ENCODE measurements around the gene C14orf119.

Gene C14orf119

GRCh38 chr14:23137813-23138535 is 42.7 kb downstream of the C14orf119 start:
- H3K4me2 ChIP-seq (ENCODE audit: low read length) = no peak overlapping the region
- H3K27ac ChIP-seq (ENCODE audit: low read depth, low read length) = no peak overlapping the region
- H3K9me3 ChIP-seq (ENCODE audit: control insufficient read depth, insufficient read depth, low read length) = no peaks in the 10 kb centered on the region
- H3F3A ChIP-seq (ENCODE audit: control insufficient read depth, insufficient read depth) = no peaks in the 10 kb centered on the region
- no peaks in the 10 kb centered on the region for H3K9me2 ChIP-seq (replicated peaks; ENCODE audit: control insufficient read depth, low read length)
- H3K4me1 ChIP-seq (ENCODE audit: control insufficient read depth, low read length) = peaks cover 7% of the 10 kb centered on the region
- no peaks in the 10 kb centered on the region for H3K79me2 ChIP-seq (ENCODE audit: control insufficient read depth, low read length)
- no peaks in the 10 kb centered on the region for H3K36me3 ChIP-seq (ENCODE audit: control insufficient read depth, low read length)
- no peak for TF ChIP-seq EZH2phosphoT487 (IDR thresholded peaks at IDR 0.05; ENCODE audit: borderline replicate concordance, low read length)
- TF ChIP-seq CTCF (IDR thresholded peaks at IDR 0.05; ENCODE audit: low read depth, low read length, poor library complexity, severe bottlenecking) = no peak
- H3K4me3 ChIP-seq (ENCODE audit: low read length) = no peak overlapping the region
- H3K27me3 ChIP-seq (ENCODE audit: control insufficient read depth, low read length) = 0 out of 2 replicates have a peak, but pooled peaks cover 4% of the 10 kb centered on the region
- H4K20me1 ChIP-seq (ENCODE audit: control insufficient read depth, insufficient read depth, low read depth, low read length) = no peaks in the 10 kb centered on the region

GRCh38 chr14:23139874-23140273 is 44.6 kb downstream of the C14orf119 start:
- H3K4me3 ChIP-seq (ENCODE audit: low read length) = no peak overlapping the region
- H3K27me3 ChIP-seq (ENCODE audit: control insufficient read depth, low read length) = peaks cover 12% of the 10 kb centered on the region; the same call in 1 of the 2 replicates
- H4K20me1 ChIP-seq (ENCODE audit: control insufficient read depth, insufficient read depth, low read depth, low read length) = no peaks in the 10 kb centered on the region
- no peaks in the 10 kb centered on the region for H3K36me3 ChIP-seq (ENCODE audit: control insufficient read depth, low read length)
- no peak overlapping the region for H3K27ac ChIP-seq (ENCODE audit: low read depth, low read length)
- no peaks in the 10 kb centered on the region for H3K9me3 ChIP-seq (ENCODE audit: control insufficient read depth, insufficient read depth, low read length)
- H3K4me1 ChIP-seq (ENCODE audit: control insufficient read depth, low read length) = no peaks in the 10 kb centered on the region
- no peaks in the 10 kb centered on the region for H3F3A ChIP-seq (ENCODE audit: control insufficient read depth, insufficient read depth)
- H3K4me2 ChIP-seq (ENCODE audit: low read length) = no peak overlapping the region
- no peaks in the 10 kb centered on the region for H3K79me2 ChIP-seq (ENCODE audit: control insufficient read depth, low read length)
- no peak for TF ChIP-seq EZH2phosphoT487 (IDR thresholded peaks at IDR 0.05; ENCODE audit: borderline replicate concordance, low read length)
- TF ChIP-seq CTCF (IDR thresholded peaks at IDR 0.05; ENCODE audit: low read depth, low read length, poor library complexity, severe bottlenecking) = no peak
- no peaks in the 10 kb centered on the region for H3K9me2 ChIP-seq (replicated peaks; ENCODE audit: control insufficient read depth, low read length)

- Histone ChIP-seq H3K9me2 (replicated peaks; ENCODE audit: control insufficient read depth, low read length) (no peaks in the 10 kb centered on the region), H3K79me2 (ENCODE audit: control insufficient read depth, low read length) (no peaks in the 10 kb centered on the region), H3K4me2 (ENCODE audit: low read length) (no peak overlapping the region), H3K4me3 (ENCODE audit: low read length) (no peak overlapping the region), H3K36me3 (ENCODE audit: control insufficient read depth, low read length) (no peaks in the 10 kb centered on the region), H3K27me3 (ENCODE audit: control insufficient read depth, low read length) (peaks cover 12% of the 10 kb centered on the region; the same call in 1 of the 2 replicates), H3K9me3 (ENCODE audit: control insufficient read depth, insufficient read depth, low read length) (no peaks in the 10 kb centered on the region), H3F3A (ENCODE audit: control insufficient read depth, insufficient read depth) (no peaks in the 10 kb centered on the region), H4K20me1 (ENCODE audit: control insufficient read depth, insufficient read depth, low read depth, low read length) (no peaks in the 10 kb centered on the region), H3K4me1 (ENCODE audit: control insufficient read depth, low read length) (no peaks in the 10 kb centered on the region), H3K27ac (ENCODE audit: low read depth, low read length) (no peak overlapping the region)
- TF ChIP-seq CTCF (IDR thresholded peaks at IDR 0.05; ENCODE audit: low read depth, low read length, poor library complexity, severe bottlenecking) = no peak
- TF ChIP-seq EZH2phosphoT487 (IDR thresholded peaks at IDR 0.05; ENCODE audit: borderline replicate concordance, low read length) = no peak
Observed at GRCh38 chr14:23140371-23140770, 45.1 kb downstream of the C14orf119 start.
